HG03097 (cell line): Measurements from ENCODE around the gene SPOPL.
"Not testable (repeated sequence)": the region's sequence is repeated elsewhere in the genome, so short reads cannot be mapped to it uniquely, and the experiment has no call there.

Source experiments
- ATAC-seq: cut with Tn5 transposase; IDR thresholded peaks from one replicate; pipeline ENCODE4 v1.9.1; 2021; ENCODE audit not compliant: unreplicated experiment, low FRiP score

SPOPL gene

GRCh38 chr2:138501425-138502254 is at the start of gene SPOPL:
Gene SPOPL (plus strand): TSS chr2:138501770. CDS start chr2:138550217, 48,447 bp downstream.
- ATAC-seq, result peak; percentile 79

- ATAC-seq, result no peak
Observed at GRCh38 chr2:138452324-138452723, 49.2 kb upstream of the SPOPL start.

GRCh38 chr2:138453815-138454214 is 47.8 kb upstream of the SPOPL start:
- no peak for ATAC-seq

GRCh38 chr2:138454761-138455160 is 46.8 kb upstream of the SPOPL start:
- ATAC-seq, result no peak

GRCh38 chr2:138455275-138455674 is 46.3 kb upstream of the SPOPL start:
- no peak for ATAC-seq

GRCh38 chr2:138455691-138456090 is 45.9 kb upstream of the SPOPL start:
- no peak for ATAC-seq

- not testable (repeated sequence) for ATAC-seq
Observed at GRCh38 chr2:138462689-138463088, 38.9 kb upstream of the SPOPL start.

GRCh38 chr2:138468617-138469016 is 33.0 kb upstream of the SPOPL start:
- no peak for ATAC-seq

- ATAC-seq, result no peak
Observed at GRCh38 chr2:138469411-138469810, 32.2 kb upstream of the SPOPL start.

GRCh38 chr2:138470941-138471340 is 30.6 kb upstream of the SPOPL start:
- no peak for ATAC-seq

GRCh38 chr2:138474100-138474825 is 27.3 kb upstream of the SPOPL start:
- no peak for ATAC-seq

GRCh38 chr2:138475277-138475776 is 26.2 kb upstream of the SPOPL start:
- peak; percentile 83 for ATAC-seq

- no peak for ATAC-seq
Observed at GRCh38 chr2:138476186-138476585, 25.4 kb upstream of the SPOPL start.

GRCh38 chr2:138476940-138477339 is 24.6 kb upstream of the SPOPL start:
- no peak for ATAC-seq

- not testable (repeated sequence) for ATAC-seq
Observed at GRCh38 chr2:138482796-138483195, 18.8 kb upstream of the SPOPL start.

- ATAC-seq, result no peak
Observed at GRCh38 chr2:138485019-138485418, 16.6 kb upstream of the SPOPL start.

- no peak for ATAC-seq
Observed at GRCh38 chr2:138486363-138487198, 15.0 kb upstream of the SPOPL start.

GRCh38 chr2:138490673-138491494 is 10.7 kb upstream of the SPOPL start:
- ATAC-seq, result no peak

- no peak for ATAC-seq
Observed at GRCh38 chr2:138491495-138491862, 10.1 kb upstream of the SPOPL start.

GRCh38 chr2:138492160-138492559 is 9.4 kb upstream of the SPOPL start:
- no peak for ATAC-seq
